DMS114 treated with DMSO at 0.1 percent for 48 hours (cell line): Measurements from ENCODE around the gene FAM171A2.
"Not testable (repeated sequence)": the region's sequence is repeated elsewhere in the genome, so short reads cannot be mapped to it uniquely, and the experiment has no call there.

Source experiments
- DNase-seq: peaks from one replicate; lab custom pipeline; 2025; ENCODE audit not compliant: unreplicated experiment; lab: John Stamatoyannopoulos, UW

FAM171A2 gene

DNA sequence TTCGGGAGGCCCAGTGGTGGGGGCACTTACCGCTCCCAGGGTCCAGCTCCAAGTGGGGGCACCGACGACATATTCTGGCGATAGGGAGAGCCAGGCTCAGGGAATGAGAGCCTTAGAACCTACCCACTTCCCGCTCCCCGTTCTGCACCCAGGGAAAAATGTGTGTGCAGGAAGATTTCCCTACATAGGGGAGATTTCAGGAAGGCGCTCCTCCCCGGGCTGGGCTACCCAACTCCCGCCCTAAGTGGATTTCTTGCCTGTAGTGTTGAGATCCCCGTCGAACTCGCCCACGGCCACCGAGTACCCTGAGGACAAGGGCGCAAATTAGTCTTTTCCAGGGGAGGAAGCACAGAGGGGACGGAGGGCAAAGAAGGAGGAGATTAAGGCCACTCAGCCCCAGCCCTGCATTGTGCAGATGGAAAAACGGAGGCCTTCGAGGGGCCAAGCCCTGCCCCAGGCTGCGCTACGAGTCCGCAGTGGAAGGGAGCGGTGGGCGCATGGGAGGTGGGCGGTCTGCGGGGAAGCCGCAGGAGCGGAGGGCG lies 20.7 kb upstream of the FAM171A2 start:
- DNase-seq, result no peak

GRCh38 chr17:44383861-44384260 lies 20.2 kb upstream of the FAM171A2 start:
- DNase-seq, result no peak

DNA sequence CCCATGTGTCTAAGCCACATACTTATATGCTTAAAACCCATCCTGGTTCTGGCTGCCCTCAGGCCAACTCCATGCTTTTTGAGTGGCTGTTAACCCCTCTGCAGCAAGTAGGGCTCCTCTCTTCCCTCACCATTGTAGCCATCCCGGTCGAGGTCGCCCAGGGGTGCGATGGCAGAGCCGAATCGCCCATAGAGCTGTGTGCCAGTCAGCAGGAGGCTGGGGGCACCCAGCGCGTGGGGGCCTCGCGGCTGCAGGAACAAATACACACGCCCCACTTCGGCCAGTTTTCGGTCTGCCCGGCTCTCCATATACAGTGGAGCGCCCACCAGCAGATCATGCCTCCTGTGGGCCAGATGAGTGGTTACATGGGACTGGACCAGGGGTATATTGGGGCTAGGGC lies 19.7 kb upstream of the FAM171A2 start:
- no peak for DNase-seq

GRCh38 chr17:44382917-44383316 lies 19.3 kb upstream of the FAM171A2 start:
- DNase-seq, result no peak

DNA sequence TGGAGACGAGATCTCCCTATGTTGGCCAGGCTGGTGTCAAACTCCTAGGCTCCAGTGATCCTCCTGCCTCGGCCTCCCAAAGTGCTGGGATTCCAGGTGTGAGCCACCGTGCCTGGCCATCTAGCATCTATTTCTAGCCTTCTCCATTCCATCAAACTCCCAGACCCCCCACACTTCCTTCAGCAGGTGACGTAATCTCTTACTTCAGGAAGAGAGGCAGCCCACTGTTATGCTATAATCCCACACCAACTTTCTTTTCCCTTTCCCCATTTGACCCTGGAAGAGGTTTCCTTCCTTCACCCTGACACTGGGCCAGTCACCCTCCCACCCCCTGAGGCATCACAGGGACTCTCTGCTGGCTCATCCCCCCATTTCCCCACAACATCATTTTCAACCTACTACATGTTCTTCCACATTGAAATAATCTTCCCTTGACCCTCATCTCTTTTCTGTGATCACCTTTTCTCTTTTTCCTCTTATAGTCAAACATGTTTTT lies 18.2 kb upstream of the FAM171A2 start:
- no peak for DNase-seq

GRCh38 chr17:44380767-44381166 lies 17.1 kb upstream of the FAM171A2 start:
- DNase-seq, result no peak

DNA sequence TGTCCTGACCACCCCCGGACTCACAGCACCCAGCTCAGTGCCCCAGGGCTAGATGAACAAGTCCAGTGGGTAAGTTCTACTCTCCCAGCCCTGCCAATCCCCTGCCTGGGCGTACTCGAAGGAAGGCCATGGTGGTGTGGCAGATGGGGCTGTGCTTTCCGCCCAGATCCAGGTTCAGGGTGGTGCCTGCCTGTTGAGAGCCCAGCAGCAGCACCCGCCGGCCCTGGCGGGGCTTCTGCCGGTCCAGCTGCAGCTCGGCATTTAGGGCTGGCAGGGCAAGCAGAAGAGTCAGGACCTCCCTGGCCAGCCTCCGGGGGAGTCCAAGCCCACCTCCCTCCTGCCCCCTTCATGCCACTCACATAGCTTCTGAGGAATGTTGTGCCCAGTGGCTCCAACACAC lies 16.2 kb upstream of the FAM171A2 start:
- DNase-seq, result no peak

DNA sequence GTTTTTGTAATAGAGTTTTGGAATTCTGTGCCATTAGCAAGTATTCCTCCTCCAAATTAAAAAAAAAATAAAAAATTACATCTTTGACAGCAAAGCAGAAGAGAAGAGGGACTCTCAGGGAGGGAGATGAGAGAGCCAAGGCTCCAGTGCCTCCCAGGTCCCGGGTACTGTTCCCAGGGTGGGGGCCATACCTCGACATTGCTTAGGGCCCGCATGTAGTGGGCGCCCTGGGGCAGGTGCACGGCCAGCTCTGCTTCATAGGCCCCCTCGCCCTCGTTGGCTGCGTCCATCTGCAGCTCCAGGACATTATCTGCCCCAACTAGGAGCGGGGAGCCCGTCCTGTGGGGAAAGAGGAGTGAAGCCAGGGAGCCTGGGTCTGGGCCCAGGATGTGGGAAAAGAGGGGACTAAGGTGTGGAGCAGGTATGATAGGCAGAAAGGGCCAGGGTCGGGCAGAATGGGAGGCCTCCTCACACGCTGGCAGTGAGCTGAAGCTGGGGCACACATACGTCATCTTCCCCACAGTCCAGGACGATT lies 14.6 kb upstream of the FAM171A2 start:
- DNase-seq, result no peak

DNA sequence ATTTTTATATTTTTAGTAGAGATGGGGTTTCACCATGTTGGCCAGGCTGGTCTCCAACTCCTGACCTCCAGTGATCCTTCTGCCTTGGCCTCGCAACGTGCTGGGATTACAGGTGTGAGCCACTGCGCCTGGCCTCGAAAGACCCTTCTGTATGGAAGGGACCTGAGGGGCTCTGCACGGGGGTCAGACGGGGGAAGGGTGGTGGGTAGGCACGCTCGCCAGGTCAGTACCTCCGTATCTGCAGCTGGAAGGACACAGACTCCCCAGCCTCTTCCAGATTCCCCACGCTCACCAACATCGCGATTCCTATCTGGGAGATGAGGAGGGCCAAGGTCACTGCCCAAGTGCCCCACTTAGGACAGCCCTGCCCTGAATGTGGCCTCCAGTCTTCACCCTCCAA lies 13.1 kb upstream of the FAM171A2 start:
- DNase-seq, result no peak

DNA sequence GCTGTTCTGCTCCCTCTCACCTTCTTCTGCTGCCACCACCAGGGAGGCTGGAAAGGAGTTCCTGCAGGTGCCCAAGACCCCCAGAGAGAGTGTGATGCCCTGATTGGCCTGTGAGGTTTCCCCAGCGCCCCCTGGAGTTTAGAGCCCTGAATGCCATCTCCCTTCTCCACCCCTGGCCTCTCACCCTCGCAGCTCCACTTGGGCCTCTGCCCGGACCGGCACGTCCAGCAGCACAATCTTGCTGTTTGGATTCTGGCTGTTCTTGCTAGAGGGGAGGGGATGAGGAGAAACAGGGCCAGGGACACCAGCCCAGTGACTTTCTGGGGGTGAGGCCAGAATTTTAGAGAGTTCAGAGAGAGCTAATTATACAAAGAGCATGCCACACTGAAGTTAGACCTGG lies 12.5 kb upstream of the FAM171A2 start:
- DNase-seq, result no peak

GRCh38 chr17:44375196-44376017 lies 11.8 kb upstream of the FAM171A2 start:
- DNase-seq, result no peak

DNA sequence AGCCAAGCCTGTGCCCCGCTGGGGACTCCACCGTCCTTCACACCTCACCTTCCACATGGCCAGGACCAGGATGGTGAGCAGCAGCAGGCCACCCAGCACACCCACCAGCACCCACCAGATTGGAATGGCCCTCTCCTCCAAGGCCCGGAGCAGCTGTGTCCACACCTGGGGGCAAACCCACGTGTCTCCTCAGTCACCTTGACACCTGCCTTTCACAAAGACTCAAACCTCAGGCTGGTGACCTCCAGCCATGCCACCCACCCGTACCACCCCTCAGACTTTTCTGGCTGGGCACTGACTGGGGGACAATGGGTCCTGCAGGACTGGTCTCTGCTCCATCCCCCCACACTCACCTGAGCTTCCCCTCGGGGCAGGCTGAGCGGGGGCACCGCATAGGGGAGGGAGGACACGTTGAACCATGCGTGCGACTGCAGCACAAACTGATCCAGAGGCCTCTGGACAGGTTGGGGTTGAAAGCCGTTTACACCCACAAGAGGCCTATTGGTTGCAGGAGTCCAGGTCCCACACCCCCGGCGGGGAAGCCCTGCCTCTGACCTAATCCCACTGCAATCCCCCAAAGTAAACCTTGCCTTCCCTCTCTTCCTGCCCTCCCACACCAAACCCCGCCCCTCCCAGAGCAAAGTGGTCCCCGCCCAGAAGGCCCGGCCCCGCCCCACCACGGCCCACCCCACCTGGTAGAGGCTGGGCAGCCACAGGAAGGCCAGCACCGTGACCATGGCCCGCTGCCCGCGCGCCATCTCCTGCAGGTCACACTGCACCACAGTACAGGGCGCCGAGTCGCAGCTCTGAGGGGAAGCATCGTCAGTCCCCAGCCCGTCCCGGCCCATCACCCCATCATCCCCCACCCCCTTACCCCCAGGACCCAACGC lies 10.9 kb upstream of the FAM171A2 start:
- no peak for DNase-seq

GRCh38 chr17:44372036-44372435 lies 8.4 kb upstream of the FAM171A2 start:
- no peak for DNase-seq

DNA sequence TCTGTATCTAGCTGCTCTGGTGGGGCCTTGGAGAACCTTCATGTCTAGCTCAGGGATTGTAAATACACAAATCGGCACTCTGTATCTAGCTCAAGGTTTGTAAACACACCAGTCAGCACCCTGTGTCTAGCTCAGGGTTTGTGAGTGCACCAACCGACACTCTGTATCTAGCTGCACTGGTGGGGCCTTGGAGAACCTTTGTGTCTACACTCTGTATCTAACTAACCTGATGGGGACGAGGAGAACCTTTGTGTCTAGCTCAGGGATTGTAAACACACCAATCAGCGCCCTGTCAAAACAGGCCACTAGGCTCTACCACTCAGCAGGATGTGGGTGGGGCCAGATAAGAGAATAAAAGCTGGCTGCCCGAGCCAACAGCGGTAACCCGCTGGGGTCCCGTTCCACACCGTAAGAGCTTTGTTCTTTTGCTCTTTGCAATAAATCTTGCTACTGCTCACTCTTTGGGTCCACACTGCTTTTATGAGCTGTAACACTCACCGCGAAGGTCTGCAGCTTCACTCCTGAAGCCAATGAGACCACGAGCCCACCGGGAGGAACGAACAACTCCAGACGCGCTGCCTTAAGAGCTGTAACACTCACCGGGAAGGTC lies 5.9 kb upstream of the FAM171A2 start:
- DNase-seq, result not testable (repeated sequence)

GRCh38 chr17:44368391-44369243 lies 5.0 kb upstream of the FAM171A2 start:
- DNase-seq, result not testable (repeated sequence)

GRCh38 chr17:44367231-44367979 lies 3.8 kb upstream of the FAM171A2 start:
- DNase-seq, result no peak

- not testable (repeated sequence) for DNase-seq
These were observed 1.4 kb upstream of the FAM171A2 start for GRCh38 chr17:44365051-44365450.

DNA sequence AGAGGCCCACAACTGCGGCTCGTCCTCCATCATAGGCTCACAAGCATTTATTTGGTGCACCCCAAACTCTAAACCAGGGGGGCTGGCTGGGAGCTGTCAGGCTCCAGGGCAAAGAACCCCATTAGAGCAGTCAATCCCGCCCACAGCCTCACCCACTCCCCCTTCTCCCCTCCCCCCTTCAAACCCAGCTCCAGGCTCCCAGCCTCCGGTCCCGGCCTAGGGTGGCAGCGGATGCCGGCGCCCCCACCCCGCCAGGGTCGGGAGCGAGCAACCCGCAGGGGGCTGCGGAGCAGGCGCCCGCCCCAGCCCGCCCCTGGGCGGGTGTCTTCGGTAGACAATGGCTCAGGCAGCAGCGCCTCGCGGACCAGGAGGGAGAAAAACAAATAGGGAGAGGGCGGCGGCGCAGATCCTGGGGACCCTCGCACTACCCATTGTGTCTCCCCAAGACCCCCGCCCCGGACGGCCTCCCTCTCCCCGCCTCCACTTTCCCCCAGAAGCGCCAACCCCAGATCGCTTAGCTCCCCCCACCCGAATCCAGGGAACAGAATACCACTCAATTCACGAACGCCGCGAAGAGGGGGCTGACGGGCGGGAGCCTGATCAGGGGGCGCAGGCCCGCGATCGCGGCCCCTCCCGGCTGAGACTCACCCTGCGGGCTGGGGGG lies 572 bp downstream of the FAM171A2 start:
- DNase-seq, result no peak

- DNase-seq, result no peak
These were observed 1.1 kb downstream of the FAM171A2 start for GRCh38 chr17:44362459-44362948.
